Measurements from ENCODE around the gene RPS6KA2.

Gene RPS6KA2

DNA sequence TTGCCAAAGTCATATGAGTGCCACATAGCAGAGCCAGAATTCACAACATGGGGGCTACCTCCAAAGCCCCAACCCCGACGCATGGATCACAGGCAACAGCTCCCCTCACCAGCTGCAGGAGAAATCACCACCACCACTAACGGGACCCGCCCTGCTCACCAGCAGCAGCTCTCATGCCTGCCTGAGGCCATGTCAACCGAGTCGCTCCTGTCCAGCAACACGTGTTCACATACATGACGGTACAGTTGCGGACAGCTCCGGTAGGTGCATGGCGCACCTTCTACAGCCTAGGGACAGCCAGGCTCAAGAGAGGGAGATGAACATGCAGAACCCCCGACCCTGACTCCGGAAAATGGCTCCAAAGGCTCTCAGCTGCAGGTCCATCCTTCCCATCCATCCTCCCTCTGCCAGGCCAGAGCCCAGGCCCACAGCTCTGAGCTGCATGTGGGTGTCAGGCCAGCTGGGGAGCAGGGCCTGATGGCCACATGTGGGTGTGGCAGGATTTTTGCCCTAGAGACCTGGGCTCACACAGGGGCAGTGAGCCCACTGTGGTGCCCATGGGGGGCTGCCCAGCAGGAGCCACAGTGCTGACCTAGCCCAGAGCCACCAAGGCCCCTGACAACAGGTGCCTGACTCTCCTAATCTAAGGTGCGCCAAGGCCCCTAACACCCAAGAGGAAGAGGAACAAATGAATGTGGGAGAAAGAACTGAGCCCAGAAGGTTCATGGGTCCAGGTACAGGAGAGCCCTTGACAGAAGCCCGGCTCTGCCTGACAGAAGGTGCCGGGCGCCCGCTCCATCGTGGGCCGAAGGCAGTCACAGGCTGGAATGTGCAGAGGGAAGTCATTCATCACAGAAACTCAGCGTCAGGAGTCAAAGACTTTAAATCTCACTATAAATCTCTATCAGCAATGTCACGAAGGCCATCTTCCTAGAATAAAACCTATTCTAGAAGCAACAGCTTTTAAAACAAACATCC, 10.5 kb downstream of the RPS6KA2 start:
- no peak for DNase-seq (ENCODE audit: low read depth, low spot score)

DNA sequence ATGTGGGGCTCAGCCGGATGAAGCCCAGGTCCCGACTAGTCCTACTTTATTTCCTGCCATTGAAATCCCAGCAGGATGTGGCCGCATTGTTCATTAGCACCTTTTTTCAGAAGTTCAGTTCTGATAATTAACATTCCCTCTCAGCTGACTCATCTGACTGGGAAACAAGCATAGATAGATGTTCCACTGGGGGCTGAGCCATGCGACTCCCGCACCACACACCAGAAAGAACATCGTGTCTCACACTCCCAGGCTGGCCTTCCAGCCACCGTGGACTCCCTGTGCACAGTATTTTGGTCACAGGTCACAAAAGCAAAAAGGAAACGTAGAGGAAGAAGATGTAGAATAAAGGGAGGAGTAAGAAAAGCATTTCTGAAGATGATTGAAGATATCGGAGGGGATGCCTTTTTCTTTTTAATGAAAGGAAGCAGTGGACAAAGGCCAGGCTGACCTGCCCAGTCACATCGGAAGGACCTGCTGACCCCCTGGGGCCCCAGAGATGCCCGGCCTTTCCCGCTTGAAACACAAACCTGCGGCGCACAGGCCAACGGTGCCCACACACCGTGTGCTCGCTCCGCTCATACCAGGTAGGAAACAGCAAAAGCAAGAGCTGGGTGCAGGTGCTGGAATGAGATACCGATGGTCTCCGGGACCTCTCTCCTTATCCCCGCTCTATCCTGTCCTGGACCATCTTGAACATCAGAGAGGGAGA, 11.8 kb downstream of the RPS6KA2 start:
- DNase-seq (ENCODE audit: low read depth, low spot score): no peak

DNA sequence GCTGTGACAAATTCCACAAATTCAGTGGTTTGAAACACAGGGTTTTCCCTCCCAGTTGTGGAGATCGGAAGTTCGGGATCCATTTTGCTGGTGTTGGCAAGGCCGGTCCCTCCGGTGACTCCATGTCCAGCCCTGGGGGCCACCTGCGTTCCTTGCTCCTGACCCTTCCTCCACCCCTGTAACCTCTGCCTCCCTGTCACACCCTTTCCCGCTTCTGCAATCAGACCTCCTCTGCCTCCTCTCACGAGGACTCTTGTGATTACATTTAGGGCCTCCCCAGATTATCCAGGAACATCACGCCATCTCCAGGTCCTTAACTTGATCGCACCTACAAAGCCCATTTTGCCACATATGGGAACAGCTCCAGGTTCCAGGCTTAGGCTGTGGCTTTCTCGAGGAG, 12.5 kb downstream of the RPS6KA2 start:
- no peak for DNase-seq (ENCODE audit: low read depth, low spot score)

DNA sequence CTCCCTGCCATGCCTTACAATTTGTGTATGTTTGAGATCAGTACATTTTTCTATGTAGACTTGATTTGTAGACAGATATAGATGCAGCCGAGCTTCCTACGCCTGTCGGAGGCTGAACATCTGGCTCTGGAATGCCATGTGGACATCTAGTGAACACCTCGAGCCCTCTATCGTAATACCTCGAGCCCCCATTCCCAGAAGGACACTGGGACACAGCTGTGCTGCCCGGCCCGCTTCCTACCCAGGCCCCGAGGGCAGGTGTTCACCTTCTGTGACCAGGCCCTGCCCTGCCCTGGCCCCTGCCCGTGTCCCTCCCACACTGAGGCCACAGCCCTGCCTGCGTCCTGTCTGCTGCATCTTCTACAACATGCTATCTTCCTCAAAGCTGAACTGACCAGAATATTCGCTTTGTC, 12.9 kb downstream of the RPS6KA2 start:
- no peak for DNase-seq (ENCODE audit: low read depth, low spot score)

DNA sequence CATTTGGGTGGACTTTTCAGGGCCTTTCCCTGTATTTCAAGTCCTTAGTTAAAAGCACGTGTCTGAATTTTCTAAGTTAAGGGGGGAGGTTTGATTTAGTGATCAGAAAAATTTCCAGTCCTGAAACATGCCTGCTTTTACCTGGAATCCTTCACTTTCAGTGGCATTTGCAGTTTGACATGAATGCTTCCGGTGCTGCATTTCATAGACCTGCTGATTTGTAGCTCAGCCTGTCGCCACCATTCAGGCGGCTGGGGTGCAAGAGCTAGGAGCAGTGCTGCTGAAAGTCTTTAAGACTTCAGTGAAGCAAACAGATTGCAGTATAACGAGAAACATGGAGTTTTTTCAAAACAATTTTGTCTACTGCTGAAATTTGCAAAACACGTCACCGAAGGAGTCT, 14.0 kb downstream of the RPS6KA2 start:
- DNase-seq (ENCODE audit: low read depth, low spot score): no peak

DNA sequence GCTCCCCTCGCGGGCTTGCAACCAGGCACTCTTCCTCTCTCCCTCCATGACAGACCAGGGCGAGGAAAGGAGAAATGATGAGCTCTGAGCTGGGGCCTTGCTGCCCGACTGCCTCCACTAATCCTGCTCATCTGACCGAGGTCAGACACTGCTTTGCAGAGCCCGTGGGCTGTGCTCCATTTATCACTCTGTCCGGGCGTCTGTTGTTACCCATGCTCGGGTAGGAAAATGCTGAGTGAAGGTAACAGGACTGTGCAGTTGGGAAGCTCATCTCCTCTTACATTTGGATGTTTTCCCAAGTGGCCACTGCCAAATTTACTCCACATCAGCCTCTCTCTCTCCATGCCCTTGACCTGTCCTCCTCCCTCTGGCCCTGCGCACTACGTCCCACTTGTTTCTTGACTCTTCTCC, 14.6 kb downstream of the RPS6KA2 start:
- no peak for DNase-seq (ENCODE audit: low read depth, low spot score)

DNA sequence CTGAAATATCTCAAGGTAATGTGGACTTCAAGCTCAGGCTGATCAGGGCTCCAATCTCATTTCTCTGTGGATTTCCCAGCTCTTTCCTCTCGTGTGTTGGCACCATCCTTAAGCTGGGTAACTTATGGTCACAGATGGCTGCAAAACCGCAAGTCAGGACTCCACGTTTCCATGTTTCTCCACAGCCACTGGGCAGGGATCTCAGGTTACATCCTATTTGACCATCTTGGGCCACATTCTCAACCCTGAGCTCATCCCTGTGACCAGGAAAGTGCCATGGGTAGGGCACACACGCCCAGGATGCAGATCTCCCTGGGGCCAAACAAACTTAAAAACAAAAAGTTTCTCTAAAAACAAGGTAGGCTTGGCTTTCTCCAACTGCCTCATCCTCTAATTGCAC, 15.4 kb downstream of the RPS6KA2 start:
- DNase-seq (ENCODE audit: low read depth, low spot score): no peak

DNA sequence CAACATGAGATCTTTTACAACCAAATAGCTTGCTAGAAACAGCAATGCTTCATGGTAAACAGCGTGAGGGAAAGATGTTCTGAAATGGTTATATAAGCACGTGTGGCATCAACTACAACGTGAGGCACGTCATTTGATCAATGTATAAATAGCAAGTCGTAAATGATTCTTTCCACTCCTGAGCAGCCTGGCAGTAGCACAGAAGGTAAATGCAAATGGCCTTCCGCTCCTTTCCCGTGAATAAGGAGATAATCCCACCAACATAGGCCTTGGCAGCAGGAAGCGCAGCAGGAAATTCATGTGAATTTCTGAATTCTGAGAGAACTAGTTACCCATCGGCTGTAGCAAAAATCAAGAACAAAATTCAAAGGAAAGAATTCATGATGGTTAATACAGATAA, 17.0 kb downstream of the RPS6KA2 start:
- DNase-seq (ENCODE audit: low read depth, low spot score): no peak

DNA sequence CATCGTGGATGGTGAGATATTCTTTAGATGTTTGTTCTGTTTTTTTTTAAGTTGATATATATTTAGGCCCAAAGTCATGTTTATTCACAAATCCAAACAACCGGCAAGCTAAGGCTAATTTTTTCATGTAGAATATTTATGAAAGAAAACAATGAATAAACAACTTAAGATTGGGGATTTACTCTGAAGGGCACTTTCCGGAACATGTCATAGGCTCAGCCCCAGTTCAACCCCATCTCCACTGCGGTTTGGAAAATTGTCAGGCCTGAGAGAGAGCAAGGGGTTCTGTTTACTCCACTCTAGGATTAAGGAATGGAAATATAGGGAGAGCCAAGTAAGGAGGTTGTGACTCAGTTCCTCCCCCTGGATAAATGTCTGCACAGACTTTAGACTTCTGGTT, 18.3 kb downstream of the RPS6KA2 start:
- no peak for DNase-seq (ENCODE audit: low read depth, low spot score)

DNA sequence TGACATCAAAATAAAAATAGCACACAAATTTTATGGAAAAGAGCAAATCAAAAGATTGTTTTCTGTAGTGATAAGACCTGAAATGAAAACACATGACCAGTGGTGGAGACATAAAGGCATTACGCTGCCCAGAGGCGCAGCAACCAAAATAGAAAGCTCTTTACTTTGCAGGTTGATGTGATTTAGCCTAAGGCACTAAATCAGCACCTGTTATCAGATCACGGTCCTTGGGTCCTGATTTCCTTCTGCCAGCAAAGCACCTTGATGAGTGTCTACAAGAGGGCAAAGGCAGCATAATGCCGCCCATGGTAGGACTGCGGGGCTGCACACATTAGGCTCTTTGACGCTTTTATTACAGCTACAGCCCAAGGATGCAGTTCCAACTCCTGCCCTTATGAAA, 21.3 kb downstream of the RPS6KA2 start:
- DNase-seq (ENCODE audit: low read depth, low spot score): no peak

DNA sequence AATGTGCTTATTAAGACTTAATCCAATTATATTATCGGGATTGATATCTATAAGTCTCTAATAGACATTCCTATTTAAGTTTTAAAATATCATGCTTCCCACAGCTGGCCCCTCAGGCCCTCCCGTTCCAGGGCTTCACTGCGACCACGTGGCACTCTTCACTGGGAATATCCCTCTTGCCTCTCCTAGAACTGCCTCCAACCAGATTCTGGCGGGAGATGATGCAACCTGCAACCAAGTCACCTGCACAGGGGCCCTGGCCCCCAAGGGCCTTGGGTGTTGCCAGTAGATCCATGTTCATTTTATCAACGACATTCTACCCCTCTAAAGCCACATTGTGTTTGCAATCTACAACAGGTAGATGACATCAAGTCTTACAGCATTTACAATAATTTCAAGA, 22.1 kb downstream of the RPS6KA2 start:
- no peak for DNase-seq (ENCODE audit: low read depth, low spot score)

DNA sequence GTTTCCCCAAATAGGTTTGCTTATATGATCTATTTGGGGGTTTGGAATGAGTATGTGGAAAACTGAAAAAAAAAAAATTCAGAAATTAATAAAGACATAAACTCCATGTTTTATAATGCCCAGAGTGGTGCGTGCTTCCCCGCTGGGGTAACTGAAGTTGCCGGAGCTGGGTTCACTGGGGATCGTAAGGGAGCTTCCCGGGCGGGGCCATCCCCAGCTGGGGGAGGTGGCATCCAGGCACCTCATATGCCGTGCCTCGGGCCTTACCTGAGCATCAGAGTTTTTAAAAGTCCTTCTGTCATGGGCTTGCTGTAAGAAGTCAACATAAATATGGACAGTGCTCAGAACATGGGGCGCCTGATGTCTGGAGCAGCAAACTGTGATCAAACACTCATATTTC, 22.7 kb downstream of the RPS6KA2 start:
- DNase-seq (ENCODE audit: low read depth, low spot score): no peak

DNA sequence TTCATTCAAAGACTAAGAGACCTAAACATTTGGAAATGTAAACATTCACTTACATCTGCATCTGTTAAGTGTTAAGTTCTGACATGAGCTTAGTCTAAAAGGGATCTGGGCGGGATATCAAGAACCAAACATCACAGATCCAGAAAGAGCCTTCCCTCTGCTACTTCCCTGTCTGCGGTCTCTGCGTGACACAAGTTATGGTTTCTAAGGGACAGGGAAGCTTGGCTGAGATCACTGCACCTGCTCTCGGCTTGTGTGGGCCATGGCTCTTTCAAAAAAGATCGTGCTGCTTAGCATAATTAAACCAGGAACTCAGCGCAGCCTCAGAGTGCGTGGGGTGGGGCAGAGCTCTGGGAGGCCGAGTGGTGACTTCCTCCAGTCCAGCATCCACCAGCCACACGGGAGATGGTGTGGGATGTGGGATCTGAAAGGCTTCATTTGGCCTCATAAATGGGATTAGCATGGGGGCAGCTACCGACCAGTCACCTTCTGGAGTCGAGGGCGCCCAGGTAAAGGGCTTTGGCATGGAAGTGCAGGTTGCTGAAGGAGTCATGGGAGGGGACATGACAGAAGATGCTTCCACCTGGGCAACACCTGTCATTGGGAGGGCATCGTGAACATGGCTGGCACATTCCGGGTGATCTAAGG, 23.9 kb downstream of the RPS6KA2 start:
- DNase-seq (ENCODE audit: low read depth, low spot score): no peak

DNA sequence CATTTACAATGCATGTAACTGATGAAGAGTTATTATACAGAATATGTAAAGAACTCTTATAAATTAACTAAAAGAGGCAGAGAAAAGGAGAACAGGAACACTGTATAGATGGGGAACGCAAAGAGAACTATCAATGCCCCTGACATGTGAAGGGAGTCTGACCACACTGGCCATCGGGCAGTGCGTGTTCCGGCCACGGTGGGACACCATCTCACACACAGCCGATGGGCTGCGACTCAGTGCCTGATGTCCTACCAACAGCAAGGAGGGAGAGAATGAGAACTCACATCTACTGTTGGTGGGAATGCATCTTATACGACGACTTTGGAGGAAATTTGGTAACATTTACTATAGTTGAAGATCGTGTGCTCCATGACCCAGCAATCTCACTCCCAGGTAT, 25.1 kb downstream of the RPS6KA2 start:
- no peak for DNase-seq (ENCODE audit: low read depth, low spot score)

DNA sequence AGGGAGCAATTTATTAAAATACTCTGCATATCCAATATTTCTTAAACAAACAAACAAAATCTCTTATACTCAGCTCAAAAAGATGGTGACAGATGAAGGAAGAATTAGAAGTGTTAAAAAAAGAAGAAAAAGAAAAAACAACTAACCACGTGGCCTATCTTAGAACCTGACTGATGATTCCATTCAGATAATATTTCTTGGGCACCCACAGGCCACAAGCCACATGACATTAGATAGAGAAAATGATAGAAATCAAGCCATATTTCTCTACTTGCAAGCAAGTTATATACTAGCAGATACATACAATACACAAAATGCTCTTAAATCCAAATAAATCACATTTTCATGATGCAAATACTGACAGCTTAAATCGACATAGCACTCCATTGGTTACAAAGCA, 26.1 kb downstream of the RPS6KA2 start:
- DNase-seq (ENCODE audit: low read depth, low spot score): no peak

DNA sequence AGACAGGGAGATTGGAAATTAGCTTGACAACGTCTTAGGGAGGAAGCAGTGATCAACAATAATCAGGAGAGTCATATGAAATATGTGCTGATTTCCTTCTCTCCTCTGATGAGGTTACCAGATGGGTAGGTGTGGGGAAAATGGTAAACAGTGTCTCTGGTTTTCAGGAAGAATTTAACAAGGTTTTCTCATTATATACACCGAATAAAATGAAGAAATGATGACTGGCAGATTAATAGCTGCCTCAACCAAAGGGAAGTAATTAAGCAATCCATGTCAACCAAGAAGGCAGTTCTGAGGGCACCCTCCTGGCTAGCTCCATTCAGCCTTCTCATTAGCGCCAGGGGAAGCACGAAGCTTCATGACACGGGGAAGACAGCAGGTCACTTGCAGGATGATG, 27.8 kb downstream of the RPS6KA2 start:
- no peak for DNase-seq (ENCODE audit: low read depth, low spot score)

DNA sequence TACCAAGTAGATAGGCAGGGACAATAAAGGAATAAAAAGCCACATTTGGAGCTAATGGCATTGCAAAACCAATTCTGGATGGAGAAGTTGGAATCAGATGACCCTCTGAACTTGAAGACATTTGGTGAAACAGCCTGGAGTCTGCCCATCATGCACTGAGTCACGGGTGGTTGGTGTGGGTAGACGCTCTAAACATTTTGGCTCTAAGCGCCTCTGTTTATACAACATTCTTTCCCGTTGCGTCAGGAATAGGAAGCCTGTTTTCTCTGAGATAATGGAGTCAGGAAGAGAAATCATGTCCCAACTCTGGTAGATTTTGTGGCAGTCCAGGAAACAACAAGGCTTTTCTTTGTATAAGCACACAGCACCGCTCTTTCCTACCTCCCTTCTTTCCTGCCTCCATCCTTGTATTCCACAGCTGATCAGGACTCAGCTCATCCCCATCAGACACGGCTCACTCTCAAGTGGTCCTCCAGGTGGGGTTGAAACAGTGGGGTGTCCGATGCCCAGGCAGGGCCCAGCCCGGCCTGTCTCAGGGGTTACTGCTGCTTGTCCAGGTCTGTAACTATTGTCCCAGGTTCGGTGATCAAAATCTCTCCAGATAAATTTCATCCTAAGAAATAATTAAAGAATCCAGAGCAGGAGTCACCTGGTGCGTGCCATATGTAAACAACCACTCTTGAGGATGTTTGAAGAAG, 28.5 kb downstream of the RPS6KA2 start:
- DNase-seq (ENCODE audit: low read depth, low spot score): no peak

DNA sequence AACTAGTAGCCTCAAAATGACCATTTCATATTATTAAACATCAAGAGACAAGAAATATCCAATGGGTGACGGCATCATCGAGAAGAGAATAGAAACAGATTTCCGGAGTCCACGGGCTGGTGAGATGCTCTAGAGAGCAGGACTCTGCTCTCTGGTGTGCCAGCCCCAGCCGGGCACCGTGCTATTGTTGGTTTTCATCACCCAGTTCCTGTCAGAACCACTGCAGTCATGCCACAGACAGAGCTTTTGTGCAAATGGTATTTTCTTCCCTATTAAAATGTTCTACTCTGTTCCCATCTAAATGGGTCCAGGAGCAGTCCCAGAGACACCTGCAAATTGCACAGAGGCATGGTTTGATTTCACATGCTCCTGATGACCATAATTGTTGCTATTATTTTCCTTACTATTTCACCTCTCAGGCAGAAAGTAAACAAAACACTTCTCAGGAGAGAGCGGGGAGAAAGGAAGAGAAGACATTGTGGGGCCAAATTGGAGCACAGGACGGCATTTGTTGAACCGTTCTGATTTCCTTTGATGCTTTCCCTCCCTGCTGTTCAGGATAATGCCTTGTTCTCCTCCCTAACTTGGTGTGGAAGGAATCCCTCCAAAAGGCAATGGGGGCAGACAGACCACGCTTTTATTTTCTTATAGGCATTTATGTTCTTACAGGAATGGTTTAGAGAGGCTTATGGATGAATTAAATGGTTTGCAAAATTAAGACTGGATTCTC, 29.2 kb downstream of the RPS6KA2 start:
- DNase-seq (ENCODE audit: low read depth, low spot score): no peak

DNA sequence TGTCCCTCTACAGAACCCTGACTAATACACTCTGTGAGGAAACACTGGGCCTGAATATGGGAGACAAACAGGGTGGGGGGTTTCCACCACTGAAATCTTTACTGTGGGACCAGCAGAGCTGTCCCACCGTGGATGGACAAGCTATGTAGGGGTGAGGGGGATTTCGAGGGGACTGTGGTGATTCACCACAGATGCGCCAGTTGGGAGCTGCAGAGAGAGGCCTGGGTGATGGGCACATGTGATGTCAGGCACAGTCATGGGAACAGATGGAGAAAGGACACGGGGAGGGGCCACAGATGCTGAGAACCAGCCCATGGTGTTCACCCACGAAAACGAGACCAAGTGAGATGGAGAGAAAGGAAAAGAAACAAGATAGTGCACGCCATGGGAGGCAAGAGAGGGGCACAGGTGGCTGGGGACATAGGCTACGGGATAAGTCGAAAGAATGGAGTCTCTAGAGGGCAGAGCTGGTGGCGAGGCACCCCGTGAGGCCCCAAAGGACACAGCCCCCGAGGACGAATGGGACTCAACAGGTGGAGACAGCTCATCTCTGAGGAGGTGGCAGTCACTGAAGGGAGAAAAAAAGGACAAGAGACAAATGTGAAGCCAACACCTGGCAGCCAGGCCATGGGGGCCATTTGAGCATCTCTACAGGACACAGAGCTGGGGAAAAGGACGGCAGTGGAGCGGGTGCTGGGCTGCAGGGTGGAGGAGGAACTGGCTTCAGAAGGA, 30.1 kb downstream of the RPS6KA2 start:
- no peak for DNase-seq (ENCODE audit: low read depth, low spot score)

DNA sequence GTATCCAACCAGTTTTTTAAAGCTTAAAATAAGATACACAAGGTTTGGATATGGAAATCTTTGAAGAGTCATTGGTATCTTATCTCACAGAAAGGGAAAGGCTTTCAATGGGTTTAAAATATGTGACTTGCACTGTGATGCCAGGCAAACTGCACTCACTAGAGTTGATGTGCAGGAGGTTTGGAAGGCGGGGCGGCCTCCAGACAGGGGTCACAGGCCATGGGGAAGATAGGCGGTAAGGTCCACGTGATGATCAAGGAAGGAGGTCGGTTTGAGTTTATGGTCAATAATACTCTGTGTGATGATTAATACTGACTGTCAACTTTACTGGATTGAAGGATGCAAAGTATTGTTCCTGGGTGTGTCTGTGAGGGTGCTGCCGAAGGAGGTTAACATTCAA, 31.1 kb downstream of the RPS6KA2 start:
- no peak for DNase-seq (ENCODE audit: low read depth, low spot score)

Data from activated naive CD8-positive, alpha-beta T cell treated with anti-CD3 and anti-CD28 coated beads, Interleukin-2, amount 50 U/mL, for 16 hours (primary cell).